ENCODE data around the gene INO80B. TPM values are rescaled to one million over a fixed set of nuclear protein-coding genes. Genes with fewer than 3 reads are reported as not detected.
A peak's percentile ranks its signal among the peaks of the same experiment; 100 is the strongest.

INO80B gene
- total and polyA plus RNA-seq, 10 donors: 9.0 to 50.3 (median 33.4) TPM

DNA sequence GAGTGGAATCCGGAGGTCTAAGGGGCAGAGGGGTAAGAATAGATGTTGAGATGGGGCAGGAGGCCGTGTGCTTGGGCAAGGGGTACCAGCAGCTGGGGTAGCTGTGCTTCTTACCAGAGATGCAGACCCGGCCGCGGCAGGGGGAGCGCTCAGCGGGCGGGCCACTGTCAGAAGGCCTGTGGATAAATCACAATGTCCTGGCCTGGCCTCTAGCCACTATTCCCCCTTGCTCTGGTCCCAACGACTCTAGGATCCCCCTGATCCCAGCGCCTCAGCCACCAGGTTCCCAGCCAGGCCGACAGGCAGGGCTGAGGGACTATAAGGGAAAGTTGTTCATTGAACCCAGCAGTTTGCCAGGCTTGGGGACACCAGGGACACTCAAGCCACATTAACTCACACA, 24.4 kb upstream of the INO80B start:
- peaks cover 0 to 10% (median 0%) of the 10 kb centered on the region in 6 donors for H3K4me1 ChIP-seq
- TF ChIP-seq POLR2AphosphoS5 (IDR thresholded peaks at IDR 0.05) (no peak), POLR2A (IDR thresholded peaks at IDR 0.05) (no peak)
- TF ChIP-seq, protein P1, sequence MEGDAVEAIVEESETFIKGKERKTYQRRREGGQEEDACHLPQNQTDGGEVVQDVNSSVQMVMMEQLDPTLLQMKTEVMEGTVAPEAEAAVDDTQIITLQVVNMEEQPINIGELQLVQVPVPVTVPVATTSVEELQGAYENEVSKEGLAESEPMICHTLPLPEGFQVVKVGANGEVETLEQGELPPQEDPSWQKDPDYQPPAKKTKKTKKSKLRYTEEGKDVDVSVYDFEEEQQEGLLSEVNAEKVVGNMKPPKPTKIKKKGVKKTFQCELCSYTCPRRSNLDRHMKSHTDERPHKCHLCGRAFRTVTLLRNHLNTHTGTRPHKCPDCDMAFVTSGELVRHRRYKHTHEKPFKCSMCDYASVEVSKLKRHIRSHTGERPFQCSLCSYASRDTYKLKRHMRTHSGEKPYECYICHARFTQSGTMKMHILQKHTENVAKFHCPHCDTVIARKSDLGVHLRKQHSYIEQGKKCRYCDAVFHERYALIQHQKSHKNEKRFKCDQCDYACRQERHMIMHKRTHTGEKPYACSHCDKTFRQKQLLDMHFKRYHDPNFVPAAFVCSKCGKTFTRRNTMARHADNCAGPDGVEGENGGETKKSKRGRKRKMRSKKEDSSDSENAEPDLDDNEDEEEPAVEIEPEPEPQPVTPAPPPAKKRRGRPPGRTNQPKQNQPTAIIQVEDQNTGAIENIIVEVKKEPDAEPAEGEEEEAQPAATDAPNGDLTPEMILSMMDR (IDR thresholded peaks at IDR 0.05 in 8 of 11, conservative IDR thresholded peaks at IDR 0.05 in 3 of 11): no peak
- 84 to 93% (median 90%) methylated on average over 8 to 11 of the region's 11 CpGs for WGBS, 5 donors
- no peak overlapping the region for H3K27ac ChIP-seq
- peak; percentile 49 for DNase-seq
- intact Hi-C loops (cut with DNase I; ENCODE audit: low total_unique reads): no loop called here
- peaks cover 0 to 52% (median 11%) of the 10 kb centered on the region in 6 donors for H3K36me3 ChIP-seq
- no peak overlapping the region for H3K4me3 ChIP-seq
- H3K27me3 ChIP-seq (replicated peaks in 1 of 7): no peaks in the 10 kb centered on the region
- H3K9me3 ChIP-seq: no peaks in the 10 kb centered on the region

DNA sequence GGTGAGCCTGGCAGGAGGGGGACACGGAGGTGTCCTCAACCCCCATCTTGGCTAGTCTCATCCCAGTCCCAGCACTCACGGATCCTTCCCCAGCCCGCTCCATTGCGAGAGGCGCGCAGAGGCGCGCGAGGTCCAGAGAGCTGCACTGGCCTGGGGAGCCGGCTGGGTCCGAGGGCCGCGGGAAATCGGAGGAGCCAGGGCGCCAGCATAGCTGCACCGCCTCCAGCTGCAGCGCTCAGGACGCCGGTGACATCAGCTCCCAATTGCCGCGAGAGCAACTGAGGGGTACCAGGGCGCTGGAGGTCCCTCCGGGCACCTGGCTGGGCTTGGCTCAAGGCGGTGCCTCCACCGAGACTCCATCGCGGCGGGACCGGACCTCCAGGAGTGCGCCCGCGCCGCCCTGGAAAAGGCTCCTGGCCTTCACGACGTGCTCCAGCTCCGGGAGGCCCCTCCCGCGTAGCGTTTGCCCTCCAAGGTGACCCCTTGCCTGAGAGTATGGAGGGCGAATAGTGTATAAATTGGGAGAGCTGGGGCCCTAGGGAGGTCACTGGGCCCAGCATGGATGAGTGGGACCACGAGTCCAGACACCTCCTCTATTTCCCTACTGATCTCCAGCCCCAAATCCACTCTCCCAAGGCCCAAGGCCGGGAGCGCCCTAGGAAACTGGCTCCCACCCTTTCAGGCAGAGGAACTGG, 18.6 kb upstream of the INO80B start:
- no peak for DNase-seq
- Histone ChIP-seq H3K4me1 (peaks cover 9 to 46% (median 26%) of the 10 kb centered on the region in 6 donors), H3K27me3 (replicated peaks in 1 of 7) (peaks cover 0 to 22% (median 11%) of the 10 kb centered on the region in 7 donors), H3K4me3 (no peak overlapping the region), H3K27ac (no peak overlapping the region), H3K36me3 (peaks cover 0 to 6% (median 0%) of the 10 kb centered on the region in 6 donors), H3K9me3 (no peaks in the 10 kb centered on the region)
- intact Hi-C loops (cut with DNase I; ENCODE audit: low total_unique reads): no loop called here
- 81 to 95% (median 90%) methylated on average over 8 to 43 of the region's 43 CpGs for WGBS, 5 donors
- TF ChIP-seq POLR2AphosphoS5 (IDR thresholded peaks at IDR 0.05) (no peak), POLR2A (IDR thresholded peaks at IDR 0.05) (no peak)

DNA sequence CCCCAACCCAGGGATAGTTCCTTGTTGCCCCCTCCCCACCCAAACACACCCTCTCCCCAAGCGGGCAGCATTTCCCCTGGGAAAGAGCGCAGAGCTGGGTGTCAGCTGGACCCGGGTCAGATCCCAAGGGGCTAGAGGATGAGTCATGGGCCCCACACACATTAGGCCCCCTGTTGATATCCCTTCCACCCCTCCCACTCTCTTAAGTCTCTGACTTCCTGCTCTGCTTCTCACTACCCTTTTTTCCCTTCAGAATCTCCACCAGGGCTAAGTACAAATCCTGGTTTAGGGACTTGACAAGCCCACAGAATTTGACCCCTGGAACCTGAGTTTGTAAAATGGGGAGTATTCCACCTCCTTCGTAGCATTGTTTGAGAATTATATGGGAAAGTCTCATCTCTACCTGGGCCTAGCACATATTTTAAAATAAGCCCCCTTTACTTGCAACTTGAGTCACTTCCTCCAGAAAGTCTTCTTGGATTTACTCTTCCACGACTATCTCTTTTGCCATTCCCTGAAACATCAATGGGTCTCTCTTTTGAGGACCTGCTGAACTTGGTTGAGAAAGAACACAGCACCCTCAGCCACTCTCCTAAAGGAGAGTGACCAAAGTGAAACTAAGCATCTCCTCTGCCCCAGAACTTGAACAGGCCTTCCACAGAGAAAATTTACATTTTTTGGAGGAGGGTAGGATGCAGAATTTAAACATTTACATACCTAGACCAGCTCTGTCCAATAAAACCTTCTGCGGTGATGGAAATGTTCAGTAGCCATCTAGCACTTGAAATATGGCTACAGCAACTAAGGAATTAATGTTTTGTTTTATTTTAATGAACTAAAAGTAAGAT, 17.8 kb upstream of the INO80B start:
- intact Hi-C loops (cut with DNase I; ENCODE audit: low total_unique reads): no loop called here
- TF ChIP-seq POLR2A (IDR thresholded peaks at IDR 0.05): no peak
- no peak overlapping the region for H3K4me3 ChIP-seq
- peaks cover 0 to 4% (median 0%) of the 10 kb centered on the region in 6 donors for H3K36me3 ChIP-seq
- H3K9me3 ChIP-seq: no peaks in the 10 kb centered on the region
- peaks cover 13 to 54% (median 34%) of the 10 kb centered on the region in 6 donors for H3K4me1 ChIP-seq
- H3K27ac ChIP-seq: no peak overlapping the region
- H3K27me3 ChIP-seq (replicated peaks in 1 of 7): peaks cover 0 to 30% (median 19%) of the 10 kb centered on the region in 7 donors
- 55 to 72% (median 66%) methylated on average over 6 of the region's 6 CpGs for WGBS, 5 donors
- peak; percentile 46 for DNase-seq

DNA sequence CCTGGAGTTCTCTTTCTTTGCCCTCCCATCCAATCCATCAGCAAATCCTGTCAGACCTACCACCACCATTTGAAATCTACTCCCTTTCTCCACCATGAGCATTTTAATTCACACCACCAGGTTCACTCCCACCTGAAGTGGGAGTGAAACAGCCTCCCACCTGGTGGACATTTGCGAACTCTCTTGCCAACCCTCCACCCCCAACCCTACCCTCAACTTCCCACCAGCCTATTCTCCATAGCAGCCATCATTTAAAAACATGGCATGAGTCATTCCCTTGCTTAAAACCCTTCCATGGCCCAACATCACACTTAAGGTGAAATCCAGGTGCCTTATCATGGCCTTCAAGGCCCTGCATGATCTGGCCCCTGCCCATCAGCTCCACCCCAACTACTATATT, 16.6 kb upstream of the INO80B start:
- Histone ChIP-seq H3K9me3 (no peaks in the 10 kb centered on the region), H3K4me3 (no peak overlapping the region), H3K27me3 (replicated peaks in 1 of 7) (peaks cover 0 to 42% (median 24%) of the 10 kb centered on the region in 7 donors), H3K4me1 (peaks cover 13 to 57% (median 36%) of the 10 kb centered on the region in 6 donors), H3K27ac (no peak overlapping the region), H3K36me3 (no peaks in the 10 kb centered on the region)
- 90 to 100% (median 92%) methylated on average over 1 of the region's 1 CpG for WGBS, 5 donors
- TF ChIP-seq, protein P1 (IDR thresholded peaks at IDR 0.05 in 8 of 11, conservative IDR thresholded peaks at IDR 0.05 in 3 of 11): no peak
- no peak for TF ChIP-seq POLR2A (IDR thresholded peaks at IDR 0.05)
- no peak for TF ChIP-seq POLR2AphosphoS5 (IDR thresholded peaks at IDR 0.05)
- peak; percentile 4 for DNase-seq
- intact Hi-C loops (cut with DNase I; ENCODE audit: low total_unique reads): no loop called here

DNA sequence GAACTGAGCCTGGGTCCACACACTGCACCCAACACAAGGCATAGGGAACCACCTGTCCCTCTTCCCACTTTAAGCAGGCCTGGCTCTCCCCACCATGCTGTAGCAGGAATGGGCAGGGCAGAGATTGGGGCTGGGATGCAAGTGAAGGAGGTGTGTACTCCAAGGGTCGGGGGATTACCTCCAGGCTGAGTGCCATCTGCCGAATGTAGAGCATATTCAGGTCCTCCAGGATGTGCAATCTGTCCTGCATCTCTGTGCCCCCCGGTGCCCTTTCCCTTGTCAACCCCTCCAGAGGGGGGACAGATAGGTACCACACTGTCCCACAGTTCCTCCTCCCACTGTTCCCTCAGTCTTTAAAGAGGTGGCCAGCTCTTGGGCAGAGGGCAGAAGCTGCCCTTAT, 15.5 kb upstream of the INO80B start:
- H3K27me3 ChIP-seq (replicated peaks in 1 of 7): peaks cover 0 to 52% (median 24%) of the 10 kb centered on the region in 7 donors
- TF ChIP-seq POLR2A (IDR thresholded peaks at IDR 0.05): no peak
- TF ChIP-seq POLR2AphosphoS5 (IDR thresholded peaks at IDR 0.05): no peak
- TF ChIP-seq, protein P1 (IDR thresholded peaks at IDR 0.05 in 8 of 11, conservative IDR thresholded peaks at IDR 0.05 in 3 of 11): no peak
- WGBS, 5 donors: 15 to 48% (median 29%) methylated on average over 3 of the region's 3 CpGs
- H3K4me3 ChIP-seq: peak overlapping the region in 7 of 8 donors; percentile 34 to 68 (median 43)
- H3K27ac ChIP-seq: peak overlapping the region in 4 of 8 donors; percentile 69 to 74 (median 71)
- no peaks in the 10 kb centered on the region for H3K36me3 ChIP-seq
- peak; percentile 61 for DNase-seq
- intact Hi-C loops (cut with DNase I; ENCODE audit: low total_unique reads): no loop called here
- H3K4me1 ChIP-seq: peaks cover 13 to 65% (median 38%) of the 10 kb centered on the region in 6 donors
- H3K9me3 ChIP-seq: no peaks in the 10 kb centered on the region
